GM23338 (cell line): ENCODE measurements around the gene CFAP97D2. TPM values are rescaled to one million over a fixed set of nuclear protein-coding genes. Genes with fewer than 3 reads are reported as not detected.

Source experiments
- ATAC-seq: fragments of 200-7000 bp; cut with Tn5 transposase; 3 replicates; pipeline ENCODE4 v1.9.1; 2020
- DNase-seq: peaks from one replicate; pipeline ENCODE4 v3.0.0-alpha.2; 2015; ENCODE audit warnings: low spot score
- H2AFZ ChIP-seq: fragments of 200-600 bp; sonication (generic); 2 replicates; pipeline ENCODE4 v1.8.0; 2016; ENCODE audit warnings: antibody characterized with exemption, mild to moderate bottlenecking, moderate library complexity
- H3F3A ChIP-seq: fragments of 200-600 bp; sonication (generic); replicated peaks from 2 replicates; pipeline ENCODE4 v1.8.0; 2017; ENCODE audit warnings: antibody characterized with exemption, mixed run types, low read depth
- H3K27ac ChIP-seq: fragments of 200-600 bp; sonication (generic); 2 replicates; pipeline ENCODE4 v1.6.1; 2016; ENCODE audit warnings: low read depth
- H3K27me3 ChIP-seq: fragments of 200-600 bp; sonication (generic); 2 replicates; pipeline ENCODE4 v1.8.0; 2016; ENCODE audit warnings: mild to moderate bottlenecking, mixed run types, moderate library complexity; ENCODE audit not compliant: insufficient read depth
- H3K36me3 ChIP-seq: fragments of 200-600 bp; sonication (generic); 2 replicates; pipeline ENCODE4 v1.8.0; 2016; ENCODE audit warnings: mild to moderate bottlenecking; ENCODE audit not compliant: insufficient read depth
- H3K4me1 ChIP-seq: fragments of 200-600 bp; sonication (generic); 2 replicates; pipeline ENCODE4 v1.8.0; 2016; ENCODE audit warnings: mild to moderate bottlenecking, moderate library complexity; ENCODE audit not compliant: insufficient read depth
- H3K4me2 ChIP-seq: fragments of 200-600 bp; sonication (generic); 2 replicates; pipeline ENCODE4 v1.7.1; 2017; ENCODE audit warnings: mixed run types
- H3K4me3 ChIP-seq: fragments of 200-600 bp; sonication (generic); 2 replicates; pipeline ENCODE4 v1.6.1; 2016; ENCODE audit warnings: mixed run types
- H3K79me2 ChIP-seq: fragments of 200-600 bp; sonication (generic); replicated peaks from 2 replicates; pipeline ENCODE4 v1.8.0; 2017; ENCODE audit warnings: mild to moderate bottlenecking; ENCODE audit not compliant: insufficient read depth
- H3K9me2 ChIP-seq: fragments of 200-600 bp; sonication (generic); 2 replicates; pipeline ENCODE4 v1.8.0; 2017; ENCODE audit not compliant: insufficient read depth
- H4K20me1 ChIP-seq: fragments of 200-600 bp; sonication (generic); replicated peaks from 2 replicates; pipeline ENCODE4 v1.8.0; 2017; ENCODE audit warnings: mild to moderate bottlenecking; ENCODE audit not compliant: insufficient read depth
- H3K27ac Mint-ChIP-seq: 2 replicates; pipeline ENCODE4 v1.8.0; 2020; ENCODE audit warnings: inconsistent platforms, mild to moderate bottlenecking, moderate library complexity, mixed read lengths
- H3K27me3 Mint-ChIP-seq: 3 replicates; pipeline ENCODE4 v1.8.0; 2022; ENCODE audit warnings: low read depth, mild to moderate bottlenecking, moderate library complexity, mixed read lengths, inconsistent platforms; ENCODE audit not compliant: insufficient read depth, poor library complexity
- H3K36me3 Mint-ChIP-seq: 3 replicates; pipeline ENCODE4 v1.8.0; 2021; ENCODE audit warnings: low read depth, mild to moderate bottlenecking, inconsistent platforms, moderate library complexity, mixed read lengths
- H3K4me1 Mint-ChIP-seq: 3 replicates; pipeline ENCODE4 v1.8.0; 2020; ENCODE audit warnings: mild to moderate bottlenecking, inconsistent platforms, mixed read lengths
- H3K4me3 Mint-ChIP-seq: 3 replicates; pipeline ENCODE4 v1.8.0; 2021; ENCODE audit warnings: moderate library complexity, mild to moderate bottlenecking, inconsistent platforms, mixed read lengths
- H3K9me3 Mint-ChIP-seq: 3 replicates; pipeline ENCODE4 v1.8.0; 2020; ENCODE audit warnings: moderate library complexity, mild to moderate bottlenecking, inconsistent platforms, mixed read lengths
- CREB1 ChIP-seq: fragments of 250-450 bp; sonication (Bioruptor Pico); IDR thresholded peaks from 2 replicates; pipeline ENCODE4 v1.5.0; 2020; ENCODE audit warnings: low read depth, mild to moderate bottlenecking, moderate library complexity
- EZH2 ChIP-seq: fragments of 200-600 bp; sonication (generic); IDR thresholded peaks from one replicate; pipeline ENCODE4 v1.8.0; 2017; ENCODE audit warnings: antibody characterized with exemption, mild to moderate bottlenecking, low read depth; ENCODE audit not compliant: unreplicated experiment
- EZH2phosphoT487 ChIP-seq: fragments of 200-600 bp; sonication (generic); IDR thresholded peaks from one replicate; pipeline ENCODE4 v1.8.1; 2018; ENCODE audit warnings: antibody characterized with exemption; ENCODE audit not compliant: unreplicated experiment
- JUNB ChIP-seq: IDR thresholded peaks from one replicate; pipeline ENCODE4 v1.6.1; 2016; ENCODE audit warnings: antibody characterized with exemption; ENCODE audit not compliant: unreplicated experiment
- NANOG ChIP-seq: IDR thresholded peaks from 2 replicates; pipeline ENCODE4 v1.6.1; 2016; ENCODE audit warnings: antibody characterized with exemption, borderline replicate concordance
- POLR2AphosphoS5 ChIP-seq: IDR thresholded peaks from 2 replicates; pipeline ENCODE4 v1.6.1; 2016; ENCODE audit warnings: antibody characterized with exemption, low read depth
- STAT1 ChIP-seq: IDR thresholded peaks from one replicate; pipeline ENCODE4 v1.6.1; 2016; ENCODE audit warnings: antibody characterized with exemption; ENCODE audit not compliant: unreplicated experiment
- ZNF114 ChIP-seq: fragments of 250-450 bp; sonication (Bioruptor Pico); IDR thresholded peaks from 2 replicates; pipeline ENCODE4 v1.5.0; 2020; ENCODE audit warnings: mild to moderate bottlenecking, moderate library complexity
- ZNF331 ChIP-seq: fragments of 250-450 bp; sonication (Bioruptor Pico); IDR thresholded peaks from 2 replicates; pipeline ENCODE4 v1.5.0; 2020; ENCODE audit warnings: low read depth, mild to moderate bottlenecking, moderate library complexity
- polyA plus RNA-seq: library from polyadenylated mRNA; unstranded; fragments of >200 nt; fragmentation: Nextera tagmentation; extraction: Ambion mirVana; gene quantifications from 2 replicates; pipeline ENCODE4 v1.2.1, GENCODE V29; 2016
- total RNA-seq: library from RNA; depleted of rRNA; stranded (reverse); fragments of >200 nt; shearing (Covaris generic); gene quantifications from 2 replicates; pipeline ENCODE4 v1.2.3, GENCODE V29; 2014
- TF ChIP-seq, protein P1 (sequence below): fragments of 250-450 bp; sonication (Bioruptor Pico); IDR thresholded peaks from 2 replicates; pipeline ENCODE4 v1.5.0; 2020; ENCODE audit warnings: mild to moderate bottlenecking, moderate library complexity
- TF ChIP-seq, protein P2 (sequence below): IDR thresholded peaks from 2 replicates; pipeline ENCODE4 v1.6.1; 2016; ENCODE audit warnings: antibody characterized with exemption
- TF ChIP-seq, protein P3 (sequence below), 2 experiments: fragments of 200-600 bp in 1 of 2; sonication (generic) in 1 of 2; conservative IDR thresholded peaks; 2 replicates each; pipeline versions ENCODE4 v1.5.1 to v1.6.1; 2016 to 2017; ENCODE audit warnings: antibody characterized with exemption in 2 of 2, low read depth in 2 of 2, mild to moderate bottlenecking in 2 of 2, moderate library complexity in 1 of 2
- TF ChIP-seq, protein P4 (sequence below): IDR thresholded peaks from one replicate; pipeline ENCODE4 v1.6.1; 2018; ENCODE audit warnings: antibody characterized with exemption; ENCODE audit not compliant: unreplicated experiment

Gene CFAP97D2
- total and polyA plus RNA-seq, 2 experiments from 2014 or later: not detected

DNA sequence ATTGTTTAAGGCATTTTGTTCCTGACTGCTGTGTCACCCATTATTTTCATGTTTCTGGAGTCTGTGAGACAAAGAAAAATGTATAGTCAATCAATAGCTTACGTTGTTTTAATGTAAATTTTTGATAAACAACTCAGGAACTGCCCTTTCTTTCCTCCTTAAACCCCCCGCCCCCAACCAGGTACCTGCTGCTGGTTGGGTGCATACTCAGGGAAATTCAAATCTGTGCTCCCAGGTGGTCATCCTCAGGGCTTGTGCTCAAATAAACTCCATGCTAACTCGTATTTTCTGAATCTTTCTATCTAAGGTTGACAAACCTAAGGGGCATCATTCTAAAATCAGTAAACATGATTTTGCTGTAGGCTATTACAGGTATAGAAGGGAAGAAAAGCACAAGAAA, 51.5 kb downstream of the CFAP97D2 start:
- Histone ChIP-seq H3K36me3 (no peaks in the 10 kb centered on the region), H2AFZ (no peak overlapping the region), H3K9me2 (no peaks in the 10 kb centered on the region), H3K4me2 (peak overlapping the region; percentile 61), H4K20me1 (no peaks in the 10 kb centered on the region), H3K4me3 (peak overlapping the region; percentile 34; the same call in 1 of the 2 replicates), H3K4me1 (peaks cover 48% of the 10 kb centered on the region), H3K27ac (peak overlapping the region; percentile 95), H3K27me3 (no peaks in the 10 kb centered on the region), H3F3A (peaks cover 12% of the 10 kb centered on the region; the same call in 1 of the 2 replicates), H3K79me2 (peaks cover 6% of the 10 kb centered on the region)
- H3K27me3 Mint-ChIP-seq: peaks cover 19% of the 10 kb centered on the region
- TF ChIP-seq, protein P1, sequence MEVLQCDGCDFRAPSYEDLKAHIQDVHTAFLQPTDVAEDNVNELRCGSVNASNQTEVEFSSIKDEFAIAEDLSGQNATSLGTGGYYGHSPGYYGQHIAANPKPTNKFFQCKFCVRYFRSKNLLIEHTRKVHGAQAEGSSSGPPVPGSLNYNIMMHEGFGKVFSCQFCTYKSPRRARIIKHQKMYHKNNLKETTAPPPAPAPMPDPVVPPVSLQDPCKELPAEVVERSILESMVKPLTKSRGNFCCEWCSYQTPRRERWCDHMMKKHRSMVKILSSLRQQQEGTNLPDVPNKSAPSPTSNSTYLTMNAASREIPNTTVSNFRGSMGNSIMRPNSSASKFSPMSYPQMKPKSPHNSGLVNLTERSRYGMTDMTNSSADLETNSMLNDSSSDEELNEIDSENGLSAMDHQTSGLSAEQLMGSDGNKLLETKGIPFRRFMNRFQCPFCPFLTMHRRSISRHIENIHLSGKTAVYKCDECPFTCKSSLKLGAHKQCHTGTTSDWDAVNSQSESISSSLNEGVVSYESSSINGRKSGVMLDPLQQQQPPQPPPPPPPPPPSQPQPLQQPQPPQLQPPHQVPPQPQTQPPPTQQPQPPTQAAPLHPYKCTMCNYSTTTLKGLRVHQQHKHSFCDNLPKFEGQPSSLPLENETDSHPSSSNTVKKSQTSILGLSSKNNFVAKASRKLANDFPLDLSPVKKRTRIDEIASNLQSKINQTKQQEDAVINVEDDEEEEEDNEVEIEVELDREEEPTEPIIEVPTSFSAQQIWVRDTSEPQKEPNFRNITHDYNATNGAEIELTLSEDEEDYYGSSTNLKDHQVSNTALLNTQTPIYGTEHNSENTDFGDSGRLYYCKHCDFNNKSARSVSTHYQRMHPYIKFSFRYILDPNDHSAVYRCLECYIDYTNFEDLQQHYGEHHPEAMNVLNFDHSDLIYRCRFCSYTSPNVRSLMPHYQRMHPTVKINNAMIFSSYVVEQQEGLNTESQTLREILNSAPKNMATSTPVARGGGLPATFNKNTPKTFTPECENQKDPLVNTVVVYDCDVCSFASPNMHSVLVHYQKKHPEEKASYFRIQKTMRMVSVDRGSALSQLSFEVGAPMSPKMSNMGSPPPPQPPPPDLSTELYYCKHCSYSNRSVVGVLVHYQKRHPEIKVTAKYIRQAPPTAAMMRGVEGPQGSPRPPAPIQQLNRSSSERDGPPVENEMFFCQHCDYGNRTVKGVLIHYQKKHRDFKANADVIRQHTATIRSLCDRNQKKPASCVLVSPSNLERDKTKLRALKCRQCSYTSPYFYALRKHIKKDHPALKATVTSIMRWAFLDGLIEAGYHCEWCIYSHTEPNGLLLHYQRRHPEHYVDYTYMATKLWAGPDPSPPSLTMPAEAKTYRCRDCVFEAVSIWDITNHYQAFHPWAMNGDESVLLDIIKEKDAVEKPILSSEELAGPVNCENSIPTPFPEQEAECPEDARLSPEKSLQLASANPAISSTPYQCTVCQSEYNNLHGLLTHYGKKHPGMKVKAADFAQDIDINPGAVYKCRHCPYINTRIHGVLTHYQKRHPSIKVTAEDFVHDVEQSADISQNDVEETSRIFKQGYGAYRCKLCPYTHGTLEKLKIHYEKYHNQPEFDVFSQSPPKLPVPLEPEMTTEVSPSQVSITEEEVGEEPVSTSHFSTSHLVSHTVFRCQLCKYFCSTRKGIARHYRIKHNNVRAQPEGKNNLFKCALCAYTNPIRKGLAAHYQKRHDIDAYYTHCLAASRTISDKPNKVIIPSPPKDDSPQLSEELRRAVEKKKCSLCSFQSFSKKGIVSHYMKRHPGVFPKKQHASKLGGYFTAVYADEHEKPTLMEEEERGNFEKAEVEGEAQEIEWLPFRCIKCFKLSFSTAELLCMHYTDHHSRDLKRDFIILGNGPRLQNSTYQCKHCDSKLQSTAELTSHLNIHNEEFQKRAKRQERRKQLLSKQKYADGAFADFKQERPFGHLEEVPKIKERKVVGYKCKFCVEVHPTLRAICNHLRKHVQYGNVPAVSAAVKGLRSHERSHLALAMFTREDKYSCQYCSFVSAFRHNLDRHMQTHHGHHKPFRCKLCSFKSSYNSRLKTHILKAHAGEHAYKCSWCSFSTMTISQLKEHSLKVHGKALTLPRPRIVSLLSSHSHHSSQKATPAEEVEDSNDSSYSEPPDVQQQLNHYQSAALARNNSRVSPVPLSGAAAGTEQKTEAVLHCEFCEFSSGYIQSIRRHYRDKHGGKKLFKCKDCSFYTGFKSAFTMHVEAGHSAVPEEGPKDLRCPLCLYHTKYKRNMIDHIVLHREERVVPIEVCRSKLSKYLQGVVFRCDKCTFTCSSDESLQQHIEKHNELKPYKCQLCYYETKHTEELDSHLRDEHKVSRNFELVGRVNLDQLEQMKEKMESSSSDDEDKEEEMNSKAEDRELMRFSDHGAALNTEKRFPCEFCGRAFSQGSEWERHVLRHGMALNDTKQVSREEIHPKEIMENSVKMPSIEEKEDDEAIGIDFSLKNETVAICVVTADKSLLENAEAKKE (CRISPR knock-in tag): no peak
- no peak for TF ChIP-seq CREB1
- TF ChIP-seq, protein P2, sequence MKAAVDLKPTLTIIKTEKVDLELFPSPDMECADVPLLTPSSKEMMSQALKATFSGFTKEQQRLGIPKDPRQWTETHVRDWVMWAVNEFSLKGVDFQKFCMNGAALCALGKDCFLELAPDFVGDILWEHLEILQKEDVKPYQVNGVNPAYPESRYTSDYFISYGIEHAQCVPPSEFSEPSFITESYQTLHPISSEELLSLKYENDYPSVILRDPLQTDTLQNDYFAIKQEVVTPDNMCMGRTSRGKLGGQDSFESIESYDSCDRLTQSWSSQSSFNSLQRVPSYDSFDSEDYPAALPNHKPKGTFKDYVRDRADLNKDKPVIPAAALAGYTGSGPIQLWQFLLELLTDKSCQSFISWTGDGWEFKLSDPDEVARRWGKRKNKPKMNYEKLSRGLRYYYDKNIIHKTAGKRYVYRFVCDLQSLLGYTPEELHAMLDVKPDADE: no peak
- TF ChIP-seq EZH2phosphoT487: no peak
- no peak for TF ChIP-seq ZNF114 (CRISPR knock-in tag)
- TF ChIP-seq, protein P3, sequence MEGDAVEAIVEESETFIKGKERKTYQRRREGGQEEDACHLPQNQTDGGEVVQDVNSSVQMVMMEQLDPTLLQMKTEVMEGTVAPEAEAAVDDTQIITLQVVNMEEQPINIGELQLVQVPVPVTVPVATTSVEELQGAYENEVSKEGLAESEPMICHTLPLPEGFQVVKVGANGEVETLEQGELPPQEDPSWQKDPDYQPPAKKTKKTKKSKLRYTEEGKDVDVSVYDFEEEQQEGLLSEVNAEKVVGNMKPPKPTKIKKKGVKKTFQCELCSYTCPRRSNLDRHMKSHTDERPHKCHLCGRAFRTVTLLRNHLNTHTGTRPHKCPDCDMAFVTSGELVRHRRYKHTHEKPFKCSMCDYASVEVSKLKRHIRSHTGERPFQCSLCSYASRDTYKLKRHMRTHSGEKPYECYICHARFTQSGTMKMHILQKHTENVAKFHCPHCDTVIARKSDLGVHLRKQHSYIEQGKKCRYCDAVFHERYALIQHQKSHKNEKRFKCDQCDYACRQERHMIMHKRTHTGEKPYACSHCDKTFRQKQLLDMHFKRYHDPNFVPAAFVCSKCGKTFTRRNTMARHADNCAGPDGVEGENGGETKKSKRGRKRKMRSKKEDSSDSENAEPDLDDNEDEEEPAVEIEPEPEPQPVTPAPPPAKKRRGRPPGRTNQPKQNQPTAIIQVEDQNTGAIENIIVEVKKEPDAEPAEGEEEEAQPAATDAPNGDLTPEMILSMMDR (conservative IDR thresholded peaks at IDR 0.05; ENCODE audit: low read depth in 2 of 2): no peak
- no peak for TF ChIP-seq JUNB
- TF ChIP-seq EZH2: no peak
- TF ChIP-seq STAT1: no peak
- no peak for TF ChIP-seq NANOG
- TF ChIP-seq POLR2AphosphoS5: no peak
- TF ChIP-seq ZNF331: no peak
- TF ChIP-seq, protein P4, sequence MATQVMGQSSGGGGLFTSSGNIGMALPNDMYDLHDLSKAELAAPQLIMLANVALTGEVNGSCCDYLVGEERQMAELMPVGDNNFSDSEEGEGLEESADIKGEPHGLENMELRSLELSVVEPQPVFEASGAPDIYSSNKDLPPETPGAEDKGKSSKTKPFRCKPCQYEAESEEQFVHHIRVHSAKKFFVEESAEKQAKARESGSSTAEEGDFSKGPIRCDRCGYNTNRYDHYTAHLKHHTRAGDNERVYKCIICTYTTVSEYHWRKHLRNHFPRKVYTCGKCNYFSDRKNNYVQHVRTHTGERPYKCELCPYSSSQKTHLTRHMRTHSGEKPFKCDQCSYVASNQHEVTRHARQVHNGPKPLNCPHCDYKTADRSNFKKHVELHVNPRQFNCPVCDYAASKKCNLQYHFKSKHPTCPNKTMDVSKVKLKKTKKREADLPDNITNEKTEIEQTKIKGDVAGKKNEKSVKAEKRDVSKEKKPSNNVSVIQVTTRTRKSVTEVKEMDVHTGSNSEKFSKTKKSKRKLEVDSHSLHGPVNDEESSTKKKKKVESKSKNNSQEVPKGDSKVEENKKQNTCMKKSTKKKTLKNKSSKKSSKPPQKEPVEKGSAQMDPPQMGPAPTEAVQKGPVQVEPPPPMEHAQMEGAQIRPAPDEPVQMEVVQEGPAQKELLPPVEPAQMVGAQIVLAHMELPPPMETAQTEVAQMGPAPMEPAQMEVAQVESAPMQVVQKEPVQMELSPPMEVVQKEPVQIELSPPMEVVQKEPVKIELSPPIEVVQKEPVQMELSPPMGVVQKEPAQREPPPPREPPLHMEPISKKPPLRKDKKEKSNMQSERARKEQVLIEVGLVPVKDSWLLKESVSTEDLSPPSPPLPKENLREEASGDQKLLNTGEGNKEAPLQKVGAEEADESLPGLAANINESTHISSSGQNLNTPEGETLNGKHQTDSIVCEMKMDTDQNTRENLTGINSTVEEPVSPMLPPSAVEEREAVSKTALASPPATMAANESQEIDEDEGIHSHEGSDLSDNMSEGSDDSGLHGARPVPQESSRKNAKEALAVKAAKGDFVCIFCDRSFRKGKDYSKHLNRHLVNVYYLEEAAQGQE: no peak
- H3K4me3 Mint-ChIP-seq: peak overlapping the region; percentile 58
- H3K27ac Mint-ChIP-seq: peak overlapping the region; percentile 99
- peaks cover 6% of the 10 kb centered on the region; the same call in 2 of the 3 replicates for H3K36me3 Mint-ChIP-seq
- peaks cover 4% of the 10 kb centered on the region for H3K9me3 Mint-ChIP-seq
- peaks cover 71% of the 10 kb centered on the region for H3K4me1 Mint-ChIP-seq
- ATAC-seq: peak; percentile 6; the same call in 1 of the 3 replicates
- peak; percentile 72 for DNase-seq
